Measurements from ENCODE around the gene PDZD2. TPM values are rescaled to one million over a fixed set of nuclear protein-coding genes. Genes with fewer than 3 reads are reported as not detected.

The PDZD2 gene
- total RNA-seq, 2 donors from 2014 or later: 6.6 to 14.6 TPM

GRCh38 chr5:31827867-31828266, 188.9 kb downstream of the PDZD2 start:
- H3K4me3 ChIP-seq (ENCODE audit: low read length): no peak overlapping the region
- H3K27me3 Mint-ChIP-seq (ENCODE audit: insufficient read depth): no peaks in the 10 kb centered on the region
- H3K36me3 Mint-ChIP-seq (ENCODE audit: low read depth): peaks cover 1% of the 10 kb centered on the region
- H3K27ac ChIP-seq (ENCODE audit: low read depth, low read length): no peak overlapping the region
- peaks cover 23% of the 10 kb centered on the region for H3K9me3 Mint-ChIP-seq
- no peaks in the 10 kb centered on the region for H3K36me3 ChIP-seq (ENCODE audit: control insufficient read depth, insufficient read depth, low read length)
- no peaks in the 10 kb centered on the region for H3K27me3 ChIP-seq (ENCODE audit: control insufficient read depth, insufficient read depth, low read length, poor library complexity, severe bottlenecking)
- H3K4me1 Mint-ChIP-seq: peaks cover 5% of the 10 kb centered on the region
- WGBS, 2 experiments (ENCODE audit: insufficient coverage in 1 of 2, insufficient read length in 1 of 2): 91% methylated on average over 1 of the region's 1 CpG; no CpG with 5 or more reads in 1 of the 2 experiments
- no peak overlapping the region for H3K4me3 Mint-ChIP-seq
- no peak overlapping the region for H3K27ac Mint-ChIP-seq
- H3K4me1 ChIP-seq (ENCODE audit: control insufficient read depth, insufficient read depth, low read length): no peaks in the 10 kb centered on the region
- H3K9ac ChIP-seq (ENCODE audit: extremely low read depth, low read length, poor library complexity, severe bottlenecking): no peak overlapping the region
- no peak for TF ChIP-seq CTCF (conservative IDR thresholded peaks at IDR 0.05)
- DNase-seq: no peak
- H3K9me3 ChIP-seq (ENCODE audit: control insufficient read depth, low read length): peaks cover 20% of the 10 kb centered on the region

- Mint-ChIP-seq H3K4me3 (no peak overlapping the region), H3K27ac (no peak overlapping the region), H3K4me1 (no peaks in the 10 kb centered on the region), H3K36me3 (ENCODE audit: low read depth) (peaks cover 1% of the 10 kb centered on the region), H3K9me3 (peaks cover 20% of the 10 kb centered on the region), H3K27me3 (ENCODE audit: insufficient read depth) (no peaks in the 10 kb centered on the region)
- H3K4me3 ChIP-seq (ENCODE audit: low read length): no peak overlapping the region
- H3K27ac ChIP-seq (ENCODE audit: low read depth, low read length): no peak overlapping the region
- H3K4me1 ChIP-seq (ENCODE audit: control insufficient read depth, insufficient read depth, low read length): no peaks in the 10 kb centered on the region
- TF ChIP-seq CTCF (conservative IDR thresholded peaks at IDR 0.05): no peak
- 89 to 94% methylated on average over 3 to 4 of the region's 4 CpGs for WGBS, 2 experiments (ENCODE audit: insufficient coverage in 1 of 2, insufficient read length in 1 of 2)
- DNase-seq: no peak
- peaks cover 18% of the 10 kb centered on the region for H3K9me3 ChIP-seq (ENCODE audit: control insufficient read depth, low read length)
- H3K27me3 ChIP-seq (ENCODE audit: control insufficient read depth, insufficient read depth, low read length, poor library complexity, severe bottlenecking): no peaks in the 10 kb centered on the region
- H3K9ac ChIP-seq (ENCODE audit: extremely low read depth, low read length, poor library complexity, severe bottlenecking): no peak overlapping the region
- H3K36me3 ChIP-seq (ENCODE audit: control insufficient read depth, insufficient read depth, low read length): no peaks in the 10 kb centered on the region
Measured at GRCh38 chr5:31832966-31833365, 194.0 kb downstream of the PDZD2 start.

DNA sequence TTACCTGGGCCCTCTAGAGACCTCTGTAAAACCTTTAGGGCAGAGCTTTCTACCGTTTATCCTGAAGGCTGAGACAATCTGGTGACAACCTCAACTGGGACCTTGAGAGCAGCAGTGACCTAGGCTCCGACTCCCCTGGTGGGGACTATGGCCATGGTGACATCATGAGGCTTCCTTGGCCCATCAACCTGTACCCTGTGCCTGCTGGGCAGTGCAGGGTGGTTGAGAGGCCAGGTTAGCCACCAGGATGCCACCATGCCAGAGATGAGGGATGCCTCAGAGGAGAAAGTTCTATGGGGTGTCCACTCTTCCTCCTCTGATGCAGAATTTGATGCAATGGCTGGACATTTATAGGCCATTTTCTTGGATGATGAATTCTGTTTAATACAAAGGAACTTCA, 194.8 kb downstream of the PDZD2 start:
- H3K27ac Mint-ChIP-seq: no peak overlapping the region
- peaks cover 7% of the 10 kb centered on the region for H3K4me1 Mint-ChIP-seq
- Histone ChIP-seq H3K9ac (ENCODE audit: extremely low read depth, low read length, poor library complexity, severe bottlenecking) (no peak overlapping the region), H3K27me3 (ENCODE audit: control insufficient read depth, insufficient read depth, low read length, poor library complexity, severe bottlenecking) (no peaks in the 10 kb centered on the region), H3K4me1 (ENCODE audit: control insufficient read depth, insufficient read depth, low read length) (no peaks in the 10 kb centered on the region), H3K9me3 (ENCODE audit: control insufficient read depth, low read length) (peaks cover 11% of the 10 kb centered on the region), H3K4me3 (ENCODE audit: low read length) (no peak overlapping the region), H3K36me3 (ENCODE audit: control insufficient read depth, insufficient read depth, low read length) (no peaks in the 10 kb centered on the region), H3K27ac (ENCODE audit: low read depth, low read length) (no peak overlapping the region)
- no peak overlapping the region for H3K4me3 Mint-ChIP-seq
- no peak for DNase-seq
- no peaks in the 10 kb centered on the region for H3K27me3 Mint-ChIP-seq (ENCODE audit: insufficient read depth)
- peaks cover 1% of the 10 kb centered on the region for H3K36me3 Mint-ChIP-seq (ENCODE audit: low read depth)
- H3K9me3 Mint-ChIP-seq: peaks cover 13% of the 10 kb centered on the region
- no peak for TF ChIP-seq CTCF (conservative IDR thresholded peaks at IDR 0.05)
- 87 to 89% methylated on average over 2 of the region's 2 CpGs for WGBS, 2 experiments (ENCODE audit: insufficient coverage in 1 of 2, insufficient read length in 1 of 2)
